GM23338 (cell line): Measurements from ENCODE around the gene CGB2.

Experiments
- CTCF ChIP-seq, 2 experiments: fragments of 200-600 bp in 1 of 2; sonication (generic) in 1 of 2; conservative IDR thresholded peaks; 2 replicates each; pipeline versions ENCODE4 v1.5.1 to v1.6.1; 2016 to 2017; ENCODE audit warnings: antibody characterized with exemption in 2 of 2, low read depth in 2 of 2, mild to moderate bottlenecking in 2 of 2, moderate library complexity in 1 of 2
- EZH2phosphoT487 ChIP-seq: fragments of 200-600 bp; sonication (generic); IDR thresholded peaks from one replicate; pipeline ENCODE4 v1.8.1; 2018; ENCODE audit warnings: antibody characterized with exemption; ENCODE audit not compliant: unreplicated experiment
- POLR2AphosphoS5 ChIP-seq: IDR thresholded peaks from 2 replicates; pipeline ENCODE4 v1.6.1; 2016; ENCODE audit warnings: antibody characterized with exemption, low read depth
- ZNF114 ChIP-seq: fragments of 250-450 bp; sonication (Bioruptor Pico); IDR thresholded peaks from 2 replicates; pipeline ENCODE4 v1.5.0; 2020; ENCODE audit warnings: mild to moderate bottlenecking, moderate library complexity

GRCh38 chr19:48991873-48992580 lies 39.7 kb upstream of the CGB2 start:
- TF ChIP-seq EZH2phosphoT487 (no peak), CTCF (conservative IDR thresholded peaks at IDR 0.05; ENCODE audit: low read depth in 2 of 2) (no peak), POLR2AphosphoS5 (no peak), ZNF114 (CRISPR knock-in tag) (no peak)
